DND-41 (cell line): Measurements from ENCODE around the gene GREM2.

ENCODE experiments used
- CTCF ChIP-seq: IDR thresholded peaks from 2 replicates; pipeline ENCODE4 v1.5.1; 2012; ENCODE audit warnings: borderline replicate concordance, low read length, moderate library complexity, mild to moderate bottlenecking; ENCODE audit not compliant: poor library complexity, severe bottlenecking; ENCODE audit errors: extremely low read depth
- EZH2 ChIP-seq: IDR thresholded peaks from 3 replicates; pipeline ENCODE4 v1.6.1; 2012; ENCODE audit warnings: borderline replicate concordance, low read depth, mild to moderate bottlenecking, moderate library complexity, low read length, inconsistent platforms; ENCODE audit not compliant: severe bottlenecking

GRCh38 chr1:240553351-240553750, 58.6 kb downstream of the GREM2 start:
- no peak for TF ChIP-seq CTCF
- no peak for TF ChIP-seq EZH2
